ENCODE results near the gene MAP1LC3B2.

DNA sequence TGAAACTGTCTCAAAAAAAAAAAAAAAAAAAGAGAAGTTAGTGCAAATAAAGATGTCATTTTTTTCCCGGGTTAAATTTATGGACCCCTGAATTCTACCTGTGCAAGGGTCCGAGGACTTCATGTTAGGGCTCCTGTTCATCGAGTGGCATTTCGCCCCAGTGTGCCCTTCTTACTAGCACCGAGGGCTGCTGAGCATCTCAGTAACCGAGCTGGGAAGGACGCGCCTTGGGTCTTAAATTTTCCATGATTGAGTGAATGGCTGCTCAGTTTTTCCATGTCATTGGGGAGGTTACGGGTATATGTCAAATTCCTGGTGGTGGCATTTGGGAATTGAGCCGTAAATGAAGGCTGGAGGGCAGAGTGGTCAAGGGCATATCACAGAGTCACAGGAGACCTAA lies 34.9 kb upstream of the MAP1LC3B2 start:
- TF ChIP-seq CTCF (IDR thresholded peaks at IDR 0.05; ENCODE audit: insufficient read depth, low read length) (no peak), POLR2AphosphoS5 (IDR thresholded peaks at IDR 0.05; ENCODE audit: low read depth) (no peak)
